Measurements from ENCODE around the gene PREP. TPM values are rescaled to one million over a fixed set of nuclear protein-coding genes. Genes with fewer than 3 reads are reported as not detected.

The PREP gene
- total and polyA plus RNA-seq, 4 donors, result 14.1 to 21.8 (median 18.9) TPM

DNA sequence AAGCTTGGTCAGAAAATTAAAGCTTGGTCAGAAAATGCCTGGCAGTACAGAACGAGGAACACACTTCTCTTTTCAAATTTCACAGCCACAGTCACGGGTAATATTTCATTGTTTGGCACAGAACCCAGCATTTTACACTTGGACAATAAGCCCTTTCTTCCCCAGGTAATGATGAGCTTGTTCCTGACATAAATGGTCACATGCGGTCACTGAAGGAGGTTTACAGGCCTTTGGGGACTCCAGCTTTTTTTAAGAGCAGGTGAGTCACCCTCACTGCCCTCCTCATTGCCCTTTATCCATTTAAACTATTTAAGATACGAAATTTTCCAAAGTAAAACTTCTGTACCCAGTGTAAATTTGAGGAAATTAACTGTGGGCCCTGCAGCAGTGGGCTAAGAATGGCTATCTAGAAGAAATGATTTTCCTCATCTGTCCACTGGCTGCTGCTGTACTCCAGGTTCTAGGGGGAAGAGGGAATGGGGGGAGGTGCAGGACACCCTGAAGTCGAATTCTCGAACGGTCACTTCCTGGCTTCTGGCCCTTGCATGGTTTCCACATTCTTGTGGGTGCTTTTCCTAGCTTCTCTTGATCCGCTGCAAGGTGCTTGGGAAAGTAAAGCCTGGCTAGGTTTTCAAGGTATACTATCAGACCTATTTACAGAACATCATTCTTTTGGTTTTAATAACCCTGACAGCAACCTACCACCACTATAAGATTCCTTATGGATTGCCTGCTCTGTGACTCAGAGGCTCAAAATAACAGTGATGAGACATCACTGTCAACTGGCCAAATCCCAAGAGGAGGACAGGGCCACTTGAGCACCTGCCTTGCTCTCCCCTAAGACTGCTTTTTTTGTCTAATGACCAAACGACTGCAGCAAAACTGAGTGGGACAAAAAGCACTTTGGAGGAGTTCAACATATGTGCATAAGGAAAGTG lies 75.8 kb downstream of the PREP start:
- Histone ChIP-seq H3K36me3 (ENCODE audit: control insufficient read depth in 1 of 2, insufficient read depth in 2 of 2, low read length in 1 of 2) (peaks cover 5 to 9% of the 10 kb centered on the region in 2 donors), H3K4me1 (ENCODE audit: control insufficient read depth in 1 of 2, insufficient read depth in 2 of 2, low read length in 2 of 2) (no peaks in the 10 kb centered on the region), H3K4me3 (ENCODE audit: low read length in 2 of 2) (no peak overlapping the region), H3K9me3 (ENCODE audit: control insufficient read depth, low read length) (no peaks in the 10 kb centered on the region), H3K27ac (ENCODE audit: low read depth in 1 of 2, low read length in 2 of 2) (no peak overlapping the region), H3K27me3 (ENCODE audit: control insufficient read depth in 1 of 2, insufficient read depth in 2 of 2, low read length in 1 of 2) (no peaks in the 10 kb centered on the region)
- intact Hi-C loops (cut with DNase I), result no loop called here
- DNase-seq (no peak), ATAC-seq (ENCODE audit: low FRiP score) (no peak)
- 55 to 61% methylated on average over 9 of the region's 9 CpGs for WGBS, 2 donors

DNA sequence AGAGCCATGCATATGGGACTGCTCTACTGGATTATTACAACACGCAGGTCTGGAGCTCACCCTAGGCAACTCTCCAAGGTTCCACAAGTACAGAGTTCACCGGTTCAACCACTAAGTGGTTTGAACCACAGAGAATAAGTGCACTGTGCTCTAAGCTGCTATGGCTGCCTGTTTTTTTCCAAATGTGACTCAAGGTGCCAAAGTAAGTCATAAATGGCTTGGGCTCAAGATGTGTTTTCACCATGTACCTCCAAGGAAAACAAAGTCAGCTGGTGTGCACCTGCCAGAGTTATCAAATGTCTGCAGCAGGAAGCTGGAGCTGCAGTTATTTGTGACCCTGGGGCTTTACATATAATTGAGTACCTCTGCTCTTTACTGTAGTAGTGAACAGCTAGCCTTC lies 76.7 kb downstream of the PREP start:
- ATAC-seq (ENCODE audit: low FRiP score) (peak; percentile 32), DNase-seq (no peak)
- 11 to 17% methylated on average over 2 of the region's 2 CpGs for WGBS, 2 donors
- Histone ChIP-seq H3K27ac (ENCODE audit: low read depth in 1 of 2, low read length in 2 of 2) (peak overlapping the region in 1 of 2 donors; percentile 33), H3K27me3 (ENCODE audit: control insufficient read depth in 1 of 2, insufficient read depth in 2 of 2, low read length in 1 of 2) (no peaks in the 10 kb centered on the region), H3K36me3 (ENCODE audit: control insufficient read depth in 1 of 2, insufficient read depth in 2 of 2, low read length in 1 of 2) (peaks cover 5 to 9% of the 10 kb centered on the region in 2 donors), H3K4me3 (ENCODE audit: low read length in 2 of 2) (no peak overlapping the region), H3K4me1 (ENCODE audit: control insufficient read depth in 1 of 2, insufficient read depth in 2 of 2, low read length in 2 of 2) (no peaks in the 10 kb centered on the region), H3K9me3 (ENCODE audit: control insufficient read depth, low read length) (no peaks in the 10 kb centered on the region)
- intact Hi-C loops (cut with DNase I), result no loop called here

DNA sequence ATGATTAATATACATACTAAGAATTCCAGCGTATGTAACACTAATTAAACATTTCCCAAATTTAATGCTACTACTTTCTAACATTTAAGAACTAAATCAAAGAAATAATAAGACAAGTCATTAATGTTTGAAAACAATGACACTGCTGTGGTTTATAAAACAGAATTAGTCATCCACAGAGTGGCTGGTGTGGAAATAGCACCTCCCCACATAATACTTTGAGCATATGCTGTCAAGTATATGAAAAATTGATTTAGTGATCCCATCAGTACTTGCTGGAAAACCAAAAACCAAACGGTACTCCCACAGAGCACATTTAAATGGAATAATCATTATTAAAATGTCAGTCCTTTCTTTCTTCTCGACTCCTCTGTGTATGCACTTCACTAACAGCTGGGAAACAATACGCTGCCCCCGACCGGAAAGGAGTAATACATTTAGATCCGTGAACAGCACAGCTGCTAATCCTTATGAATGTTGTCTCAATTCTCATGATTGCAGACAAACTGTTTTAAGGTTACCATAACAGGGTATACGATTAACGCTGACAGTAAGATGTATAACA lies 78.4 kb downstream of the PREP start:
- intact Hi-C loops (cut with DNase I), result no loop called here
- ATAC-seq (ENCODE audit: low FRiP score) (no peak), DNase-seq (no peak)
- Histone ChIP-seq H3K4me1 (ENCODE audit: control insufficient read depth in 1 of 2, insufficient read depth in 2 of 2, low read length in 2 of 2) (no peaks in the 10 kb centered on the region), H3K4me3 (ENCODE audit: low read length in 2 of 2) (no peak overlapping the region), H3K36me3 (ENCODE audit: control insufficient read depth in 1 of 2, insufficient read depth in 2 of 2, low read length in 1 of 2) (peaks cover 1 to 5% of the 10 kb centered on the region in 2 donors), H3K27me3 (ENCODE audit: control insufficient read depth in 1 of 2, insufficient read depth in 2 of 2, low read length in 1 of 2) (no peaks in the 10 kb centered on the region), H3K9me3 (ENCODE audit: control insufficient read depth, low read length) (no peaks in the 10 kb centered on the region), H3K27ac (ENCODE audit: low read depth in 1 of 2, low read length in 2 of 2) (no peak overlapping the region)
- WGBS, 2 donors, result 84 to 88% methylated on average over 9 of the region's 9 CpGs

DNA sequence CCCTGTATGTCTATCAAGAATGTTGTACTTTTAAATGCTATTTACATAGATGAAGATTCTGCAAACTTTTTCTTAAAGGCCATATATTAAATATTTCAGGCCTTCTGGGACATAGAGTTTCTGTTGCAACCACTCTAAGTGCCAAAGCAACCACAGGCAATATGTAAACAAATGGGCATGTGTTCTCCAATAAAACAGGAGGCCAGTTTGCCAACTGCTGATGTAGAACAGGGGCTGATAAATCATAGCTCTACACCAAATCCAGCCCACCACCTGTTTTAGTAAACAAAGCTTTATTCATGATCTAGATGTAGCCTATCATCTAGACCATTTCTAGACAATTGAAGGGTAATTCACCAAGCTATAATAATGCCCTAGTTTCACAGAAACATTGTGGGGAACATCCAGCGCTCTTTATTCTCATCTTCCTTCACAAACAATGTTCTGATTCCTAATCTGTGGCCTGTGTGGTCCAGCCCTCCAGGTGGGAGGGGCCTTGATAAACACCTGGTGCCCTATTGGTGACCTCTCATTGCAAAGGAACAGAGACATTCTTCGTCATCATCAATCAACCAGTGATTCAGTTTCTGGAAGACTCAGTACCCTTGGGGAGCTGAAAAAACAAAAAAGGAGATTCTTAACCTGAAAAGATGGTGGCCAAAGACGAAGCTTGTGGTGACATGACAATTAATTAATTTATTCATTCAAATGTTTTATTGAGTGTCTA lies 80.2 kb downstream of the PREP start:
- H3K4me1 ChIP-seq (ENCODE audit: control insufficient read depth in 1 of 2, insufficient read depth in 2 of 2, low read length in 2 of 2), result no peaks in the 10 kb centered on the region
- 97 to 98% methylated on average over 3 of the region's 3 CpGs for WGBS, 2 donors
- intact Hi-C loops (cut with DNase I), result no loop called here
- H3K9me3 ChIP-seq (ENCODE audit: control insufficient read depth, low read length), result no peaks in the 10 kb centered on the region
- no peak overlapping the region for H3K4me3 ChIP-seq (ENCODE audit: low read length in 2 of 2)
- no peak overlapping the region for H3K27ac ChIP-seq (ENCODE audit: low read depth in 1 of 2, low read length in 2 of 2)
- ATAC-seq (ENCODE audit: low FRiP score) (no peak), DNase-seq (no peak)
- peaks cover 3 to 5% of the 10 kb centered on the region in 2 donors for H3K36me3 ChIP-seq (ENCODE audit: control insufficient read depth in 1 of 2, insufficient read depth in 2 of 2, low read length in 1 of 2)
- H3K27me3 ChIP-seq (ENCODE audit: control insufficient read depth in 1 of 2, insufficient read depth in 2 of 2, low read length in 1 of 2), result no peaks in the 10 kb centered on the region

DNA sequence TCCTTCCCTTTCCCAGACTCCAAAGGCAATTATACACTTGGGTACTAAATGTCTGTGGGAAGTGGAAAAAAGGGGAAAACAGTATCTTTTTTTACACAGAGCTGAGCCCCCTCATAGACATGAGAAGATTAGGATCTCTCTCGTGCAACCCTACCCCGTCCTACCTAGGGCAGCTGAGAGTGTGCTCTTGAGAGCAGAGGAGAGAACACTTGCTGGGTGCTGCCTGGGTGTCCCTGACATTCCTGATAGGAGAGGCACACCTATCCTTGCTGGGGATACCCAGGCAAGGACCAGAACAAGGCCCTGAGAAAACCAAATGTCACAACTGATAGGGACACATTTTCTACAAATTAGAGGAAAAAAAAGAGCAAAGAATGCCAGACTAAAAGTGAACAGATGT lies 81.2 kb downstream of the PREP start:
- Histone ChIP-seq H3K27me3 (ENCODE audit: control insufficient read depth in 1 of 2, insufficient read depth in 2 of 2, low read length in 1 of 2) (no peaks in the 10 kb centered on the region), H3K27ac (ENCODE audit: low read depth in 1 of 2, low read length in 2 of 2) (no peak overlapping the region), H3K4me1 (ENCODE audit: control insufficient read depth in 1 of 2, insufficient read depth in 2 of 2, low read length in 2 of 2) (no peaks in the 10 kb centered on the region), H3K36me3 (ENCODE audit: control insufficient read depth in 1 of 2, insufficient read depth in 2 of 2, low read length in 1 of 2) (peaks cover 2 to 5% of the 10 kb centered on the region in 2 donors), H3K4me3 (ENCODE audit: low read length in 2 of 2) (no peak overlapping the region), H3K9me3 (ENCODE audit: control insufficient read depth, low read length) (no peaks in the 10 kb centered on the region)
- DNase-seq (no peak), ATAC-seq (ENCODE audit: low FRiP score) (no peak)
- intact Hi-C loops (cut with DNase I), result no loop called here
- WGBS, 2 donors, result 98 to 100% methylated on average over 2 of the region's 2 CpGs

DNA sequence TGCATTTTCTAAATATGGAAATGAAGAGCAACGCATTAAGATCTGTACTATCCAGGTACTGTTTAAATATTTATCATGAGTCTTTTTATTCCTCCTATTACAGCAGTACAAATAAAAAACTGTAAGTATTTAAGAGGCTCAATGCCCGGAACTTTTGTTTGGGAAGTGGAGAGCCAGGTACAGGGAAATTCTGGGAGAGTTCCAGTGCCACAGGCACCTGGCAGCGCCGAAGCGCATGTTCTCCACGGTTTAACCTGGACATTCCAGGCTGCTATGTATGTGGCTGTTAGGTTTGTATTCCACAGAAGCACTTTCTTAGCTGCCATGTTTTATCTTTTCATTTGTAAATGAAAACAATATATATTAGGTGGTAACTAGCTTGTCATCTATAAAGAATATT lies 81.7 kb downstream of the PREP start:
- Histone ChIP-seq H3K27me3 (ENCODE audit: control insufficient read depth in 1 of 2, insufficient read depth in 2 of 2, low read length in 1 of 2) (no peaks in the 10 kb centered on the region), H3K36me3 (ENCODE audit: control insufficient read depth in 1 of 2, insufficient read depth in 2 of 2, low read length in 1 of 2) (peaks cover 2 to 5% of the 10 kb centered on the region in 2 donors), H3K27ac (ENCODE audit: low read depth in 1 of 2, low read length in 2 of 2) (no peak overlapping the region), H3K4me1 (ENCODE audit: control insufficient read depth in 1 of 2, insufficient read depth in 2 of 2, low read length in 2 of 2) (no peaks in the 10 kb centered on the region), H3K9me3 (ENCODE audit: control insufficient read depth, low read length) (no peaks in the 10 kb centered on the region), H3K4me3 (ENCODE audit: low read length in 2 of 2) (no peak overlapping the region)
- 96 to 97% methylated on average over 6 of the region's 6 CpGs for WGBS, 2 donors
- ATAC-seq (ENCODE audit: low FRiP score) (no peak), DNase-seq (no peak)
- intact Hi-C loops (cut with DNase I), result no loop called here

DNA sequence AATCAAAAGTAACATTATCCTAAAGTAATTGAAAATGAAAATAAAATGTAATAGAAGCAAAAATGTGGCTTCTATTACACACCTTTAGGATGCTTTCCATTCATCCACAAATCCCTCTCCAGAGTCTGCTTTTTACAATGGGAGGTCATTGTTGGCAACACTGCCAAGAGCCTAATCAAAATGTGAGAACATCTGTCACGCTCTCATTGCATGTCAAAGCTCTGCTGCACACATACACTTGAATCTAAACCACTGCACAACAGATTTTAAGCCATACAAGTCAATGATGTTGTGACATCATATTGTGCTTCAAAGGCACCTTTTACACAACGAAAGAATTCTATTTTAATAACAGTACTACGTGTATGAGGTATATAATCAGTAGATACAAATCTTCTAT lies 82.1 kb downstream of the PREP start:
- ATAC-seq (ENCODE audit: low FRiP score), result no peak

DNA sequence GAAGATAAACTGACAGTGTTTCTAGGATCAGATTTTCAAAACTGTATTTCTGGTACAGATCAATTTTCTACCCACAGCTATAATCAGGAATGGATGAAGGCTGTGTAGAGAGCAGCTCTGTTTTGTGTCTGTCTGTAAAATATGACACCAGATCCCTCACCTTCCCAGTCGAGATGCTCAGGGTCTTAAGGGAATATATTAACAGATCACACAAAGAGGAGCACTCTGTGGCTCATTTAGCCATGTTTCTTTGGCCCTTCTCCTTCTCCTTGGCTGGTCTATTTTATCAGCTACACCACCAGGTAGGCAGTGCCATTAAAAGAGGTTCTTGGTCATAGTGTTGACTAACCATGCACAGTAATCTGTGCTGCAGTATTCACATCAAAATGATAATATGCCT lies 82.6 kb downstream of the PREP start:
- H3K27ac ChIP-seq (ENCODE audit: low read depth in 1 of 2, low read length in 2 of 2), result no peak overlapping the region

More for the DNA sequence above, 82.1 kb downstream of the PREP start:
- Histone ChIP-seq H3K9me3 (ENCODE audit: control insufficient read depth, low read length) (no peaks in the 10 kb centered on the region), H3K36me3 (ENCODE audit: control insufficient read depth in 1 of 2, insufficient read depth in 2 of 2, low read length in 1 of 2) (peaks cover 2 to 5% of the 10 kb centered on the region in 2 donors), H3K4me3 (ENCODE audit: low read length in 2 of 2) (no peak overlapping the region), H3K4me1 (ENCODE audit: control insufficient read depth in 1 of 2, insufficient read depth in 2 of 2, low read length in 2 of 2) (no peaks in the 10 kb centered on the region), H3K27me3 (ENCODE audit: control insufficient read depth in 1 of 2, insufficient read depth in 2 of 2, low read length in 1 of 2) (no peaks in the 10 kb centered on the region), H3K27ac (ENCODE audit: low read depth in 1 of 2, low read length in 2 of 2) (no peak overlapping the region)
- no peak for DNase-seq
- 92 to 93% methylated on average over 3 of the region's 3 CpGs for WGBS, 2 donors
- intact Hi-C loops (cut with DNase I), result no loop called here

More for the DNA sequence above, 82.6 kb downstream of the PREP start:
- Histone ChIP-seq H3K4me1 (ENCODE audit: control insufficient read depth in 1 of 2, insufficient read depth in 2 of 2, low read length in 2 of 2) (no peaks in the 10 kb centered on the region), H3K27me3 (ENCODE audit: control insufficient read depth in 1 of 2, insufficient read depth in 2 of 2, low read length in 1 of 2) (no peaks in the 10 kb centered on the region), H3K36me3 (ENCODE audit: control insufficient read depth in 1 of 2, insufficient read depth in 2 of 2, low read length in 1 of 2) (peaks cover 3 to 5% of the 10 kb centered on the region in 2 donors), H3K9me3 (ENCODE audit: control insufficient read depth, low read length) (no peaks in the 10 kb centered on the region), H3K4me3 (ENCODE audit: low read length in 2 of 2) (no peak overlapping the region)
- ATAC-seq (ENCODE audit: low FRiP score) (no peak), DNase-seq (no peak)
- intact Hi-C loops (cut with DNase I), result no loop called here
- WGBS, 2 donors, result 77 to 79% methylated on average over 1 of the region's 1 CpG

Measured in aorta (tissue), 5 donors.